ENCODE data around the gene RBM18. TPM values are rescaled to one million over a fixed set of nuclear protein-coding genes. Genes with fewer than 3 reads are reported as not detected.

RBM18 gene
- total RNA-seq, 3 donors from 2014 or later (not counting 1 experiment from before 2014, with no cell fraction given): 24.9 to 30.9 (median 29.7) TPM

- Histone ChIP-seq H3K4me3 (ENCODE audit: low read length) (no peak overlapping the region), H3K27me3 (ENCODE audit: control insufficient read depth, insufficient read depth, low read length) (peaks cover 13% of the 10 kb centered on the region), H3K4me1 (ENCODE audit: control insufficient read depth, insufficient read depth, low read length) (peaks cover 3% of the 10 kb centered on the region), H3K27ac (ENCODE audit: low read length) (no peak overlapping the region), H3K36me3 (ENCODE audit: control insufficient read depth, insufficient read depth, low read length) (no peaks in the 10 kb centered on the region), H3K9me3 (ENCODE audit: control insufficient read depth, insufficient read depth, low read length) (no peaks in the 10 kb centered on the region)
- H3K36me3 Mint-ChIP-seq: no peaks in the 10 kb centered on the region
- WGBS (ENCODE audit: insufficient coverage): 86% methylated on average over 4 of the region's 6 CpGs
- H3K4me3 Mint-ChIP-seq: no peak overlapping the region
- H3K9me3 Mint-ChIP-seq: no peaks in the 10 kb centered on the region
- TF ChIP-seq CTCF (IDR thresholded peaks at IDR 0.05): no peak
- H3K4me1 Mint-ChIP-seq: no peaks in the 10 kb centered on the region
- ATAC-seq (no peak), DNase-seq (no peak)
- intact Hi-C loops (cut with micrococcal nuclease): no loop called here
- peaks cover 0 to 7% of the 10 kb centered on the region in 2 donors for H3K27me3 Mint-ChIP-seq (ENCODE audit: low read depth in 2 of 2)
- H3K27ac Mint-ChIP-seq: no peak overlapping the region
Observed at GRCh38 chr9:122232796-122233306, 31.8 kb downstream of the RBM18 start.

- H3K4me1 ChIP-seq (ENCODE audit: control insufficient read depth, insufficient read depth, low read length): peaks cover 3% of the 10 kb centered on the region
- WGBS (ENCODE audit: insufficient coverage): 92% methylated on average over 4 of the region's 4 CpGs
- no peak for ATAC-seq
- no peaks in the 10 kb centered on the region for H3K9me3 ChIP-seq (ENCODE audit: control insufficient read depth, insufficient read depth, low read length)
- H3K36me3 ChIP-seq (ENCODE audit: control insufficient read depth, insufficient read depth, low read length): no peaks in the 10 kb centered on the region
- DNase-seq: no peak
- Mint-ChIP-seq H3K36me3 (no peaks in the 10 kb centered on the region), H3K27me3 (ENCODE audit: low read depth in 2 of 2) (peaks cover 23 to 25% of the 10 kb centered on the region in 2 donors), H3K9me3 (no peaks in the 10 kb centered on the region), H3K4me3 (no peak overlapping the region), H3K4me1 (peaks cover 0 to 3% of the 10 kb centered on the region in 2 donors), H3K27ac (no peak overlapping the region)
- peaks cover 15% of the 10 kb centered on the region for H3K27me3 ChIP-seq (ENCODE audit: control insufficient read depth, insufficient read depth, low read length)
- no peak overlapping the region for H3K4me3 ChIP-seq (ENCODE audit: low read length)
- TF ChIP-seq CTCF (IDR thresholded peaks at IDR 0.05): no peak
- no peak overlapping the region for H3K27ac ChIP-seq (ENCODE audit: low read length)
- intact Hi-C loops (cut with micrococcal nuclease): no loop called here
Observed at GRCh38 chr9:122229485-122229837, 35.2 kb downstream of the RBM18 start.

- TF ChIP-seq CTCF (IDR thresholded peaks at IDR 0.05): no peak
- Histone ChIP-seq H3K36me3 (ENCODE audit: control insufficient read depth, insufficient read depth, low read length) (no peaks in the 10 kb centered on the region), H3K9me3 (ENCODE audit: control insufficient read depth, insufficient read depth, low read length) (no peaks in the 10 kb centered on the region), H3K27ac (ENCODE audit: low read length) (no peak within 1 kb of the TSS), H3K4me3 (ENCODE audit: low read length) (no peak within 1 kb of the TSS), H3K27me3 (ENCODE audit: control insufficient read depth, insufficient read depth, low read length) (peaks cover 15% of the 10 kb centered on the region), H3K4me1 (ENCODE audit: control insufficient read depth, insufficient read depth, low read length) (peaks cover 3% of the 10 kb centered on the region)
- Mint-ChIP-seq H3K9me3 (no peaks in the 10 kb centered on the region), H3K4me1 (peaks cover 0 to 6% of the 10 kb centered on the region in 2 donors), H3K27ac (no peak within 1 kb of the TSS), H3K27me3 (ENCODE audit: low read depth in 2 of 2) (peaks cover 22 to 28% of the 10 kb centered on the region in 2 donors), H3K36me3 (no peaks in the 10 kb centered on the region), H3K4me3 (no peak within 1 kb of the TSS)
- no peak for DNase-seq
- WGBS (ENCODE audit: insufficient coverage): 14% methylated on average over 70 of the region's 70 CpGs
- ATAC-seq: peak in 1 of 3 donors; percentile 8
- intact Hi-C loops (cut with micrococcal nuclease): no loop called here
Observed at GRCh38 chr9:122228568-122229484, 35.8 kb downstream of the RBM18 start, which contains the start of gene LHX6. LHX6 (minus strand) TSS chr9:122228957; CDS start chr9:122228740, 217 bp downstream.

All from natural killer cell (primary cell).